Measurements from ENCODE around the gene ZSCAN2. TPM values are rescaled to one million over a fixed set of nuclear protein-coding genes. Genes with fewer than 3 reads are reported as not detected.
A peak's percentile ranks its signal among the peaks of the same experiment; 100 is the strongest.

ZSCAN2 gene
- total RNA-seq, 1 donor from 2014 or later = 10.1 TPM

DNA sequence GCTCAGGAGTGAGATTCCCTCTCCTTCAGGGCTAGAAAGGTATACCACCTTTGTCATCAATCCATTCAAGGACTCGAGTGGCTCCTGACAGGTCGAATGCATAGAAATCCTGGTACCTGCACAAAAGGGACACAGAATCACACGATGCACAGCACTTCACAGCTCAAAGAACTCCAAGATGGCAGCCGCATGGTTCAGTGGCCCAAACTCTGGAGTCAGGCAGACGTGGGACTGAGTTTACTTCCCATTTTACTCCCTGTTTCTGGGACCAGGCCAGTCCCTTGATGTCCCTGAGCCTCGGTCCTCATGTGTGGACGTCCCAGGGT, 52.7 kb downstream of the ZSCAN2 start:
- no peak for DNase-seq (ENCODE audit: low spot score)

DNA sequence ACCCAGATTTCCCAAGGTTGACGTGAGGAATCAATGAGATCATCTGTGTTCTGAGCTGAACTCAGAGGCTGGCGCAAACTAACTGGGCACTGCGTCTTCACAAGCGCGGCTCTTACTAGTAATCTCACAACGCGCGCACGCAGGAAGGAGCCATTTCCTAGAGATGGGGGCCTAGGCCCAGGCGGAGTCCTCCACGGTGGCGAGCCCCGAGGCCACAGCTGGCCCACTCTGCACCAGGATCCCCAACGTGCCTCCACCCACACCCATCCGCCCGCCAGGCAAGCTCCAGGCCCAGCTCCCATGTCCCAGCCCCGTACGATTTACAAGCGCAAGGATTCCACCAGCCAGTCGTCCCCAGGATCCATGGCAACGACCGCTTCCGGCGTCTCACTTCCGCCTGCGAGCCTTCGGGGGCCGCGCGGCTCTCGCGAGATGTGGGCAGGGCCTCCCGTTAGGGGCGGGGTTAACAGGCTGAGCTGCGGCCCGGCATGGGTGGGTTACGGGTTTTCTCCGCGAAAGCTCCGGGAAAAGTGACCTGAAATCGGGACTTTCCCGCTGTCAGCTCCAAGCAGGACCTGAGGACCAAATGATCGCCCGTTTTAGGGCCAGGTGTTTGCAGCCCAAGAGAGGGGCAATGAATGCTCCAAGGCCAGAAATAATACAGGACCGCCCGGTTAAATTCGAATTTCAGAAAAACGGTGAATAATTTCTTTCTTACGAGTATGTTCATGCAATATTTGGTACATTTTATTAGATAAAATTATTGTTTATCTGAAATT, 53.3 kb downstream of the ZSCAN2 start, which contains the start of gene WDR73:
Gene WDR73 (minus strand): TSS at position 374 of the 779 bp plus-strand sequence. CDS start 9 bp downstream, at position 365.
- Mint-ChIP-seq H3K4me1 (ENCODE audit: low read depth) (peaks cover 31% of the 10 kb centered on the region), H3K9me3 (no peaks in the 10 kb centered on the region), H3K36me3 (ENCODE audit: low read depth) (peaks cover 16% of the 10 kb centered on the region), H3K4me3 (ENCODE audit: low read depth) (peak within 1 kb of the TSS; percentile 96), H3K27me3 (ENCODE audit: low read depth) (no peaks in the 10 kb centered on the region), H3K27ac (peak within 1 kb of the TSS; percentile 87)
- intact Hi-C loops (cut with micrococcal nuclease) = loop anchor here (1.0 to 2.0 kb wide), 7 partner anchors 23 to 274 kb away; no protein-coding TSS in a partner anchor
- DNase-seq (ENCODE audit: low spot score) = peak; percentile 95

More for the DNA sequence above, 52.7 kb downstream of the ZSCAN2 start:
- H3K4me1 Mint-ChIP-seq (ENCODE audit: low read depth) = peaks cover 28% of the 10 kb centered on the region
- no peaks in the 10 kb centered on the region for H3K27me3 Mint-ChIP-seq (ENCODE audit: low read depth)
- intact Hi-C loops (cut with micrococcal nuclease) = no loop called here
- H3K9me3 Mint-ChIP-seq = no peaks in the 10 kb centered on the region
- peak overlapping the region; percentile 96 for H3K4me3 Mint-ChIP-seq (ENCODE audit: low read depth)
- peaks cover 22% of the 10 kb centered on the region for H3K36me3 Mint-ChIP-seq (ENCODE audit: low read depth)
- H3K27ac Mint-ChIP-seq = peak overlapping the region; percentile 87

DNA sequence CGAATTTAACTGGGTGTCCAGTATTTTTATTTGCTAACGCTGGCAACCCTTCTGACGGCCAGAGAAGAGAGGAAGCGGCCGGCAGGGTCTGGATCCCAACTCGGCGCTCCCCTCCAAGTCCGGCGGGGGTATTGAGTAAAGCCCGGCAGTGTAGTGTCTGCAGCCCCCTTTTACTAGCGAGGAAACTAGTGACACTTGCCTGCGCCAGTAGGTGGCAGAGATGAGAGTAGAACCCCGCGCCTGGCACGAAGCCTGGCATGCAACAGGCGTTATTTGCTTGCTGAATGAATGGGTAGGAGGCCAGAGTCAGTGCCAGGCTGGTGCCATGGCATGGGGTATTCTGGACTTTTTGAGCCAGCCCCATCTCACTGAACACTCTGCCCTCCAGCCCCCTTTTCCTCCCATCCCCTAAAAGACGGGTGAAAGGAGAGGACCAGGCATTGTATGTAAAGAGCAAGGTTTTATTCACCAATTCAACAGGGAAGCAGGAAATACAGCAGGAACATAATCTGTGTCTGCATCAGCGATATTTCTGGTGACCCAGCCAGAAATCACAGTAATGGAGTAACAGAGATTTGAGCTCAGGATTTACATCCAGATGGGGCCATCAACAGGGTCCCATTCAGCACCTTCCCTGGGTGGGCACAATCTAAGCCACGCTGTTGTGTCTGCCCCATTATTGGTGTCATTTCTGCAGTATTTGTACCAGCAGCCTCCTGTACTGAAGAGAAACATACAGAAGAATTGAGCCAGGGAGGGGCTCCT, 54.1 kb downstream of the ZSCAN2 start:
- H3K4me3 Mint-ChIP-seq (ENCODE audit: low read depth) = peak overlapping the region; percentile 96
- H3K4me1 Mint-ChIP-seq (ENCODE audit: low read depth) = peaks cover 32% of the 10 kb centered on the region
- H3K36me3 Mint-ChIP-seq (ENCODE audit: low read depth) = peaks cover 16% of the 10 kb centered on the region
- no peaks in the 10 kb centered on the region for H3K9me3 Mint-ChIP-seq
- no peaks in the 10 kb centered on the region for H3K27me3 Mint-ChIP-seq (ENCODE audit: low read depth)
- peak; percentile 62 for DNase-seq (ENCODE audit: low spot score)
- intact Hi-C loops (cut with micrococcal nuclease) = loop anchor here (1.0 to 5.0 kb wide), 8 partner anchors 24 to 273 kb away; no protein-coding TSS in a partner anchor
- peak overlapping the region; percentile 75 for H3K27ac Mint-ChIP-seq

DNA sequence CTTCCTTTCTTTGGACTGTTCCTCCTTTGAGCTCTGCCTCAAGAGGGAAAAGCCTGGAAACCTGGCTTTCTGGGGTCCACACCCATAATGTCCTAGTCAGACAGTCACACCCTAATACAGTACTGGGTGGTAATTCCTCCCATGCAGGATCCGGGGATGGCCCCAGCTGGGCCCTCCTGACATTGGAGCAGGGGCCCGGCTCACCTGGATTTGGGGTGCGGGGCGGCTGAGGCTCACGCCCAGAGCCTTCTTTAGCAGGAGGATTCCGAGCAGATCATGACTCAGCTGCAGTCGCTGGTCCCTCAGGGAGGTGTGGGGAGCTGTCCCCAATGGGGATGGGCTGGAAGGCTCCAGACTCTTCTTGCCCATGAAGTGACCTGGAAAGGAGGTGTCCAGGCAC, 56.2 kb downstream of the ZSCAN2 start:
- H3K27me3 Mint-ChIP-seq (ENCODE audit: low read depth) = no peaks in the 10 kb centered on the region
- H3K27ac Mint-ChIP-seq = no peak overlapping the region
- H3K4me3 Mint-ChIP-seq (ENCODE audit: low read depth) = peak overlapping the region; percentile 71
- peaks cover 28% of the 10 kb centered on the region for H3K4me1 Mint-ChIP-seq (ENCODE audit: low read depth)
- no peaks in the 10 kb centered on the region for H3K9me3 Mint-ChIP-seq
- intact Hi-C loops (cut with micrococcal nuclease) = loop anchor here (5.0 kb wide), 1 partner anchor 220 kb away; no protein-coding TSS in a partner anchor
- no peak for DNase-seq (ENCODE audit: low spot score)
- peaks cover 12% of the 10 kb centered on the region for H3K36me3 Mint-ChIP-seq (ENCODE audit: low read depth)

DNA sequence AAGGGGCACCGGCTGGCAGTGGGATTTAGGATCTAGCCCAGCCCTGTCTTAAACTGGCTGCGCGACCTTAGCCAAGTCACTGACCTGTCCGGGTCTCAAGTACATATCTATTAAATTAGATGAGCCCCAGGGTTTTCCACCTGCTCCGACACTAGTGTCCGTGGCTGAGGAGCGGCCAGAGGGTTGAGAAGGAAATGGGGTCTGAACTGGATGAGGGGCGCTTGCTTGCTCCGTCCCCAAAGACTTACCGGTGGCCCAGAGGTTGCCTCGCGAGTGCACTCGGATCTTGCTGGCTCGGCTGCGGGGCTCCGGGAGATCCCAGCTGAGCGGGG, 56.9 kb downstream of the ZSCAN2 start:
- Mint-ChIP-seq H3K4me3 (ENCODE audit: low read depth) (peak overlapping the region; percentile 71), H3K27me3 (ENCODE audit: low read depth) (no peaks in the 10 kb centered on the region), H3K4me1 (ENCODE audit: low read depth) (peaks cover 25% of the 10 kb centered on the region), H3K9me3 (no peaks in the 10 kb centered on the region), H3K36me3 (ENCODE audit: low read depth) (peaks cover 7% of the 10 kb centered on the region), H3K27ac (peak overlapping the region; percentile 28)
- intact Hi-C loops (cut with micrococcal nuclease) = loop anchor here (1.0 to 5.0 kb wide), 2 partner anchors 79 to 220 kb away; no protein-coding TSS in a partner anchor
- no peak for DNase-seq (ENCODE audit: low spot score)

DNA sequence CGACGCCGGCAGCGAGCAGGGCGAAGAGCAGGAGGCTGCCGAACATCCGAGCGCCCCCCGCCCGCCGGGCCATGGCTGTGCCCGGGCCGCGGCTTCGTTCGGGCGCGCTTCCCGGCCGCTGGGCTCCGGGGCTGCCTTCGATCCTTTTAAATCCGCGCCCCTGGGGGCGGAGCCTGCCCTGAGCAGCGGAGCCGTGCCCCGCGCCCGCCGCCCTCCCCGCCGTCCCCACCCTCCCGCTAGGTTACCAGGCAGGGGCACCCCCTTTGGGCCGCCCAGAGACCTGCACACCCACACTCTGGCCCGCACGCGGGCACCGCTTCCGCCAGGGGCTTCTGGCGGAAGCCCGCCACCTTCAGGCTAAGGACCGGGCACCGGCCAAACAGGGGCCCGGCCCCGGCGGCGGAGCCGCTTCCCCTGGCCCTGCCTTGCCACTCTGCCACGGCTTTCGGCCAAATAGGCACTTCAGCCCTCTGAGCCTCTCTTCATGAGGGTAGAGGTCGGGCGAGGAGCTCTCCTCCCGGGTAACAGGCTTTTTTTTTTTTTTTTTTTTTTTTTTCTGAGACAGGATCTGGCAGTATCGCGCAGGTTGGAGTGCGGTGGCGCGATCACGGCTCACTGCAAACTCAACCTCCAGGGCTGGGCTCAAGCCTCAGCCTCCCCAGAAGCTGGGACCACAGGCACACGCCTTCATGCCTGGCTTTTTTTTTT, 57.4 kb downstream of the ZSCAN2 start, which contains the start of gene NMB:
Gene NMB (minus strand): TSS at position 120 of the 708 bp plus-strand sequence. CDS start 47 bp downstream, at position 73.
- peaks cover 25% of the 10 kb centered on the region for H3K4me1 Mint-ChIP-seq (ENCODE audit: low read depth)
- intact Hi-C loops (cut with micrococcal nuclease) = loop anchor here (1.0 to 5.0 kb wide), 2 partner anchors 78 to 219 kb away; no protein-coding TSS in a partner anchor
- no peaks in the 10 kb centered on the region for H3K27me3 Mint-ChIP-seq (ENCODE audit: low read depth)
- peak; percentile 75 for DNase-seq (ENCODE audit: low spot score)
- H3K9me3 Mint-ChIP-seq = no peaks in the 10 kb centered on the region
- H3K4me3 Mint-ChIP-seq (ENCODE audit: low read depth) = peak within 1 kb of the TSS; percentile 75
- peak within 1 kb of the TSS; percentile 73 for H3K27ac Mint-ChIP-seq
- peaks cover 7% of the 10 kb centered on the region for H3K36me3 Mint-ChIP-seq (ENCODE audit: low read depth)

DNA sequence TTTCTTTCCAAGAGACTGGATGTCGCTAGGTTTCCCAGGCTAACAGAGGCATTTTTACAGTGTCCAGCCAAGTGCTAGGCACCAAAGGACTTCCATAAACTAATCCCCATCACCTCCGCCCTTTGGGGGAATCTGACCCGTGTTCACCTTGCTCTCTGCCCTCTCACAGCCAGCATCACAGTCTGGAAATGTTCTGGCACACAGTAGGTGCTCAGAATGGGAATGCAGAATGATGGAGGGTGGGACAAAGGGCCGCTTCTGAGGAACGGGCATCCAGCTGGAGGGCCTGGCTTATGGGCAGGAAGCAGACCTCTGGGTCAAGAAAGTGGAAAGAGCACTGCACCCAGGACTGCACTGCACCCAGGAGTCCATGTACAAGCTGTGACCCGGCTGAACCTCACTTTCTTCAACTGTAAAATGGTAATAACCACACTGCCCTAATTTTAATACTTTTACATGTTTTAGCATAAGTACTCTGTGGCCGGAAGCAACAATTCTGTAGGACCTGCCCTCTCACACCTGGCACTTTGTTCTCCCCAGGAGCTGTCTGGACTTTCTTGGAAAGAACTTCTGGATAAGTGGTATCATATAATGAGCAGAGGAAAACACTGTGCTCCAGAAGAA, 58.1 kb downstream of the ZSCAN2 start:
- no peaks in the 10 kb centered on the region for H3K27me3 Mint-ChIP-seq (ENCODE audit: low read depth)
- intact Hi-C loops (cut with micrococcal nuclease) = loop anchor here (1.0 to 5.0 kb wide), 2 partner anchors 77 to 218 kb away; no protein-coding TSS in a partner anchor
- peak overlapping the region; percentile 73 for H3K27ac Mint-ChIP-seq

DNA sequence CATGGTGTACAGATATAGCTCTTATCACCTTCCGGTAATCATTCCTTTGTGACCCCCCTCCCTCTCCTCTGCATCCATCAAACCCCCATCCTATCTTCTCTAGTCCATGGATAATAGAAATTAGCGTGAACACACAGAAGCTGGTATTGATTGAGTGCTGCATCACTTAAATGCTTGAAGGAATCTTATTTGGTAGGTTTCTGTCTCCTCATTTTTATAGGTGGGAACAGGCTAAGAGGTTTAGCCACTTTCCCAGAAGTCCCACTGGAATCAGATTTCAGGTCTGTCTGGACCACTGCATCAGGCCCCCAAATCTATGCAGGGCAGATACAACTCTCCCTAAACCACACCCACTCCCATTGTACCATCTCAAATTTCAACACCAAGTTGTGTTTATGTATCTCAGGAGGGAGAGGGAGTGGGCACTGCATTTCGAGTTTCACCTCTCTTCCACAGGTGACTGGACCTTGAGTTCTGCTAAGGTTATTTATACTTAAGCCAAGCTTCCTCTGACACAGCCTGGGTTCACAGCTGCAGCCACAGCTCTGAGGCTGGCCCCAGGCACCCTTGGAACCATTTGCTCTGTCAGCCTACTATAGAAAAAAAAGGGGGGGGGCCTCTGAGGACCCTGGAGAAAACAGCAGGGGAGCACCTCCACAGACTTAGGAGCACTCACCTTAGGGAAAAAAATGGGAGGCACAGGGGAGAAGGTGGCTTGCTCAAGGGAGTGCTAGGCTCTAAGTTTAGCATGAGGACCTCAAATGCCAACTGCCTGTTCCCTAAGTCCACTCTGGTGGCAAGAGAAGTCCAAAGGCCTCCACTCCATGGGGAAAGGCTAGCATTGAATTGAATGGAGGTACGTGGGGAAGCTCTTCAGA, 59.3 kb downstream of the ZSCAN2 start:
- Mint-ChIP-seq H3K27me3 (ENCODE audit: low read depth) (no peaks in the 10 kb centered on the region), H3K4me3 (ENCODE audit: low read depth) (peak overlapping the region; percentile 26), H3K36me3 (ENCODE audit: low read depth) (peaks cover 16% of the 10 kb centered on the region), H3K4me1 (ENCODE audit: low read depth) (peaks cover 18% of the 10 kb centered on the region), H3K9me3 (no peaks in the 10 kb centered on the region), H3K27ac (peak overlapping the region; percentile 49)
- intact Hi-C loops (cut with micrococcal nuclease) = loop anchor here (5.0 kb wide), 1 partner anchor 217 kb away; no protein-coding TSS in a partner anchor
- no peak for DNase-seq (ENCODE audit: low spot score)

More for the DNA sequence above, 58.1 kb downstream of the ZSCAN2 start:
- H3K4me1 Mint-ChIP-seq (ENCODE audit: low read depth) = peaks cover 22% of the 10 kb centered on the region
- no peaks in the 10 kb centered on the region for H3K9me3 Mint-ChIP-seq
- peaks cover 5% of the 10 kb centered on the region for H3K36me3 Mint-ChIP-seq (ENCODE audit: low read depth)
- peak overlapping the region; percentile 75 for H3K4me3 Mint-ChIP-seq (ENCODE audit: low read depth)
- no peak for DNase-seq (ENCODE audit: low spot score)

DNA sequence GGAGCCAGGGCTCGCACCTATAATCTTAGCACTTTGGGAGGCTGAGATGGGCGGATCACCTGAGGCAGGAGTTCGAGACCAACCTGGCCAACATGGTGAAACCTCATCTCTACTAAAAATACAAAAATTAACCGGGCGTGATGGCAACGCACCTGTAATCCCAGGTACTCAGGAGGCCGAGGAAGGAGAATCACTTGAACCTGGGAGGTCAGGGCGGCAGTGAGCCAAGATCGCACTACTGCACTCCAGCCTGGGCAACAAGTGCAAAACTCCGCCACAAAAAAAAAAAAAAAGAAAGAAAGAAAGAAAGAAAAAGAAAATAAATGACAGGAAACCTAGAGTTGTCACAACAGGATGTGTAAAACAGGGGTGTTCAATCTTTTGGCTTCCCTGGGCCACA, 60.2 kb downstream of the ZSCAN2 start:
- H3K4me3 Mint-ChIP-seq (ENCODE audit: low read depth) = no peak overlapping the region
- H3K4me1 Mint-ChIP-seq (ENCODE audit: low read depth) = peaks cover 18% of the 10 kb centered on the region
- H3K27ac Mint-ChIP-seq = no peak overlapping the region
- intact Hi-C loops (cut with micrococcal nuclease) = no loop called here
- H3K9me3 Mint-ChIP-seq = no peaks in the 10 kb centered on the region
- no peak for DNase-seq (ENCODE audit: low spot score)
- no peaks in the 10 kb centered on the region for H3K27me3 Mint-ChIP-seq (ENCODE audit: low read depth)
- H3K36me3 Mint-ChIP-seq (ENCODE audit: low read depth) = peaks cover 22% of the 10 kb centered on the region

DNA sequence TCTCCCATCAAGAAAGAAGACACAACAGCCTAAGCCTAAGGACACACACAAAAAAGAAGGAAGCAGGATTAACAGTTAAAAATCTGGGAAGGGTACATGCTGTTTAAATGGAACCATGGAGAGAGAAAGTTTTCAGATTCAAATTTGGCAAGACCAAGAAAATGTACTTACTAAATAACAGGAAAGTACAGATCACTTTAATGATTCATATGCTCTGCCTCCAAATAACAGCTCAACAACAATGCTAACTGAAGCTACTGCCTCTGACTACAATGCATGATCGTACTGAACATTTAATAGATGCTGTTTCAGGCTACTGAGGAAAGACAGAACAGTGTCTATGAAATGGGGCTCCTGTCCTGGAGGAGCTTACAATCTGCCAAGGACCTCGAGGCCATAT, 65.6 kb downstream of the ZSCAN2 start:
- no peaks in the 10 kb centered on the region for H3K27me3 Mint-ChIP-seq (ENCODE audit: low read depth)
- peaks cover 58% of the 10 kb centered on the region for H3K36me3 Mint-ChIP-seq (ENCODE audit: low read depth)
- H3K27ac Mint-ChIP-seq = peak overlapping the region; percentile 40
- H3K4me1 Mint-ChIP-seq (ENCODE audit: low read depth) = peaks cover 28% of the 10 kb centered on the region
- intact Hi-C loops (cut with micrococcal nuclease) = no loop called here
- no peak for DNase-seq (ENCODE audit: low spot score)
- H3K9me3 Mint-ChIP-seq = no peaks in the 10 kb centered on the region
- no peak overlapping the region for H3K4me3 Mint-ChIP-seq (ENCODE audit: low read depth)

DNA sequence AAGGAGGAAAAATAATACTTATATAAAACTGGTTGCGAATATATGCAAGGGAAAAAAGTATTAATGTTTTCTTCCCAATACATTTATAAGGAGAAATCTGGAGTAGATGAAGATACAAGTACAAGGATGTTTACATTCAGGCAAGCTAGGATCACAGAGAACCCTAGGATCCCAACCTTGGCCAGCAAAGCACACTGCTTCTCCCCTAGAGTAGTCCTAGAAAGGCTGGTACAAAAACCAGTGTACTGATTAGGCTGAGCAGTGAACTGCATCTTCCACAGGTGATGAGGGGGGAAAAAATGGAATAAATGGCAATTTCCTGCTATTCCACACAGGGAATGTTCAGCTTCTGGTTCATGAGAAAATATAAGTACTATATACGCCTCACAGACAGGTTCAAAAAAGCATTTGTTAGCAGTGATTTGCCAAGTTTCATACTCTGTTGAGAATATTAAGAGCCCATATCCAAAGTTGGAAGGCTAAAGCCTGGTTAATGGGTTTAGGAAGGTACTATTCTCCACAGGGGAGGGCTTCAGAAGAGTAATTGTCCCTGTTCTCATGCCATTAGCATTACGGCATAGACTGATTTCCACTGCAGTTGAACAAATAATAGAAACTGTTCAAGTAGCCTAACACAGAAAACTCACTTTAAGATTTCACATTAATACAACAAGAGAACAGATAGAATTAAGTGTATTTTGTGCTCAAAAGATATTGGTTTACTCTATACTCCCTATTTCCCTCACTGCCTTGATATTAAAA, 67.6 kb downstream of the ZSCAN2 start:
- H3K36me3 Mint-ChIP-seq (ENCODE audit: low read depth) = peaks cover 70% of the 10 kb centered on the region
- DNase-seq (ENCODE audit: low spot score) = no peak
- peak overlapping the region; percentile 80 for H3K27ac Mint-ChIP-seq
- no peak overlapping the region for H3K4me3 Mint-ChIP-seq (ENCODE audit: low read depth)
- no peaks in the 10 kb centered on the region for H3K27me3 Mint-ChIP-seq (ENCODE audit: low read depth)
- H3K9me3 Mint-ChIP-seq = no peaks in the 10 kb centered on the region
- peaks cover 38% of the 10 kb centered on the region for H3K4me1 Mint-ChIP-seq (ENCODE audit: low read depth)
- intact Hi-C loops (cut with micrococcal nuclease) = no loop called here
